OCI-LY7 (cell line): ENCODE measurements around the gene CRACR2B. TPM values are rescaled to one million over a fixed set of nuclear protein-coding genes. Genes with fewer than 3 reads are reported as not detected.

ENCODE experiments used
- BruUV-seq: library from RNA; stranded (reverse); fragments of 400-500 nt; replicated peaks from 2 replicates; lab custom pipeline; 2021; lab: Mats Ljungman, UMichigan
- CTCF ChIA-PET: fragments of 300-600 bp; sonication (Branson Sonifier 250); formaldehyde crosslinking; loops from one replicate; lab custom pipeline; 2022; ENCODE audit warnings: antibody characterized with exemption; ENCODE audit not compliant: unreplicated experiment; lab: Charles Lee
- POLR2A ChIA-PET: fragments of 300-600 bp; sonication (Branson Sonifier 250); formaldehyde crosslinking; loops from one replicate; lab custom pipeline; 2022; ENCODE audit warnings: antibody characterized with exemption; lab: Charles Lee
- DNase-seq: peaks from one replicate; pipeline ENCODE4 v3.0.0-alpha.2; 2015; ENCODE audit warnings: low spot score
- H2AFZ ChIP-seq: fragments of 200-600 bp; sonication (generic), shearing (Covaris generic); 2 replicates; pipeline ENCODE4 v1.6.1; 2014; ENCODE audit warnings: mild to moderate bottlenecking, antibody characterized with exemption, low read length, moderate library complexity
- H3K27ac ChIP-seq: fragments of 200-600 bp; sonication (generic); 2 replicates; pipeline ENCODE4 v1.5.1; 2014; ENCODE audit warnings: mixed run types, low read depth, mild to moderate bottlenecking, moderate library complexity, low read length, inconsistent platforms; ENCODE audit not compliant: poor library complexity, severe bottlenecking
- H3K36me3 ChIP-seq: fragments of 200-600 bp; sonication (generic); 2 replicates; pipeline ENCODE4 v1.6.1; 2014; ENCODE audit warnings: mild to moderate bottlenecking, antibody characterized with exemption, low read length, moderate library complexity, mixed read lengths; ENCODE audit not compliant: insufficient read depth
- H3K4me1 ChIP-seq: fragments of 200-600 bp; sonication (generic); 2 replicates; pipeline ENCODE4 v1.5.1; 2014; ENCODE audit warnings: mild to moderate bottlenecking, low read length; ENCODE audit not compliant: insufficient read depth, poor library complexity, severe bottlenecking
- H3K4me2 ChIP-seq: fragments of 200-600 bp; sonication (generic); 2 replicates; pipeline ENCODE4 v1.6.1; 2014; ENCODE audit warnings: mild to moderate bottlenecking, low read length
- H3K4me3 ChIP-seq: fragments of 200-600 bp; sonication (generic); 2 replicates; pipeline ENCODE4 v1.5.1; 2014; ENCODE audit warnings: mild to moderate bottlenecking, low read depth, low read length; ENCODE audit not compliant: poor library complexity, severe bottlenecking
- H3K79me2 ChIP-seq: fragments of 200-600 bp; sonication (generic); 2 replicates; pipeline ENCODE4 v1.6.1; 2016; ENCODE audit warnings: low read depth, mild to moderate bottlenecking, low read length, moderate library complexity, mixed read lengths; ENCODE audit not compliant: insufficient read depth
- H3K9me2 ChIP-seq: fragments of 200-600 bp; sonication (generic); 2 replicates; pipeline ENCODE4 v1.6.1; 2016; ENCODE audit warnings: mild to moderate bottlenecking, low read length, mixed read lengths; ENCODE audit not compliant: insufficient read depth
- H3K9me3 ChIP-seq: fragments of 200-600 bp; sonication (generic); 2 replicates; pipeline ENCODE4 v1.6.1; 2014; ENCODE audit warnings: mild to moderate bottlenecking, mixed run types, low read length, mixed read lengths
- H4K20me1 ChIP-seq: fragments of 200-600 bp; sonication (generic); 2 replicates; pipeline ENCODE4 v1.6.1; 2014; ENCODE audit warnings: mild to moderate bottlenecking, antibody characterized with exemption, low read length, moderate library complexity, mixed read lengths; ENCODE audit not compliant: insufficient read depth
- CTCF ChIP-seq: fragments of 200-600 bp; sonication (generic); conservative IDR thresholded peaks from 2 replicates; pipeline ENCODE4 v1.5.1; 2014; ENCODE audit warnings: mild to moderate bottlenecking, antibody characterized with exemption, low read length, moderate library complexity, mixed read lengths
- EZH2phosphoT487 ChIP-seq: fragments of 200-600 bp; sonication (generic); IDR thresholded peaks from 2 replicates; pipeline ENCODE4 v1.6.1; 2018; ENCODE audit warnings: low read depth, borderline replicate concordance, mild to moderate bottlenecking, mixed run types, antibody characterized with exemption, low read length, moderate library complexity, mixed read lengths
- intact Hi-C: fragments of 100-400 bp; cut with micrococcal nuclease; formaldehyde crosslinking; loops from one replicate; pipeline ENCODE4 v1.10.0; 2022; ENCODE audit not compliant: unreplicated experiment
- total RNA-seq, 2 experiments: library from RNA; depleted of rRNA in 1 of 2; stranded (reverse); fragments of >200 nt in 1 of 2; shearing (Covaris generic) in 1 of 2; gene quantifications; 2 replicates each; pipeline ENCODE4 v1.2.3, GENCODE V29; 2014 to 2022

Gene CRACR2B
- total RNA-seq, 2 experiments from 2014 or later, result 2.8 to 20.1 TPM

- Histone ChIP-seq H3K9me3 (no peaks in the 10 kb centered on the region), H3K4me2 (peak within 1 kb of the TSS; percentile 97), H3K9me2 (no peaks in the 10 kb centered on the region), H3K4me3 (peak within 1 kb of the TSS; percentile 76), H2AFZ (0 out of 2 replicates have a peak within 1 kb of the TSS, but pooled peaks have one; percentile 14), H3K4me1 (peaks cover 21% of the 10 kb centered on the region), H3K79me2 (no peaks in the 10 kb centered on the region), H3K27ac (peak within 1 kb of the TSS; percentile 34), H4K20me1 (no peaks in the 10 kb centered on the region), H3K36me3 (peaks cover 26% of the 10 kb centered on the region)
- CTCF ChIA-PET, result no interaction called here
- POLR2A ChIA-PET, result interaction anchor here (1.1 to 1.8 kb wide), 6 partner anchors 8 to 25 kb away, joined by 3 to 11 read pairs (median 4); partner anchors contain the start of genes CRACR2B, RPLP2 and TSPAN4
- TF ChIP-seq CTCF, result no peak
- intact Hi-C loops, result no loop called here
- BruUV-seq, result no TSS peak
- DNase-seq, result no peak
These were observed 9.2 kb upstream of the CRACR2B start, which contains the start of gene PNPLA2 for GRCh38 chr11:818396-819128. Gene PNPLA2, plus strand, starts transcription at chr11:818914. Its CDS starts 805 bp downstream, at chr11:819719.

GRCh38 chr11:819129-819931 lies 8.4 kb upstream of the CRACR2B start:
- no TSS peak for BruUV-seq
- Histone ChIP-seq H2AFZ (0 out of 2 replicates have a peak overlapping the region, but pooled peaks have one; percentile 14), H3K36me3 (peaks cover 20% of the 10 kb centered on the region; the same call in 1 of the 2 replicates)

More at GRCh38 chr11:819129-819931, 8.4 kb upstream of the CRACR2B start:
- Histone ChIP-seq H3K9me2 (no peaks in the 10 kb centered on the region), H3K4me1 (peaks cover 17% of the 10 kb centered on the region), H3K27ac (peak overlapping the region; percentile 34), H3K4me3 (peak overlapping the region; percentile 76), H3K9me3 (no peaks in the 10 kb centered on the region), H4K20me1 (no peaks in the 10 kb centered on the region), H3K4me2 (peak overlapping the region; percentile 97), H3K79me2 (no peaks in the 10 kb centered on the region)
- peak; percentile 95 for DNase-seq
- intact Hi-C loops, result no loop called here
- CTCF ChIA-PET, result interaction anchor here (0.6 kb wide), 2 partner anchors 27 to 96 kb away, joined by 3 read pairs; no protein-coding TSS in a partner anchor
- TF ChIP-seq CTCF (no peak), EZH2phosphoT487 (no peak)
- POLR2A ChIA-PET, result interaction anchor here (1.1 to 1.8 kb wide), 5 partner anchors 8 to 24 kb away, joined by 3 to 11 read pairs (median 4); partner anchors contain the start of genes CRACR2B, RPLP2 and TSPAN4
